HL-60 (cell line): ENCODE results near the gene PWWP2B.

Experiments
- CTCF ChIP-seq: IDR thresholded peaks from one replicate; pipeline ENCODE4 v1.5.1; 2011; ENCODE audit warnings: low read length, control low read depth, inconsistent platforms; ENCODE audit not compliant: insufficient read depth
- POLR2AphosphoS5 ChIP-seq: IDR thresholded peaks from 2 replicates; pipeline ENCODE4 v1.6.1; 2012; ENCODE audit warnings: low read depth

DNA sequence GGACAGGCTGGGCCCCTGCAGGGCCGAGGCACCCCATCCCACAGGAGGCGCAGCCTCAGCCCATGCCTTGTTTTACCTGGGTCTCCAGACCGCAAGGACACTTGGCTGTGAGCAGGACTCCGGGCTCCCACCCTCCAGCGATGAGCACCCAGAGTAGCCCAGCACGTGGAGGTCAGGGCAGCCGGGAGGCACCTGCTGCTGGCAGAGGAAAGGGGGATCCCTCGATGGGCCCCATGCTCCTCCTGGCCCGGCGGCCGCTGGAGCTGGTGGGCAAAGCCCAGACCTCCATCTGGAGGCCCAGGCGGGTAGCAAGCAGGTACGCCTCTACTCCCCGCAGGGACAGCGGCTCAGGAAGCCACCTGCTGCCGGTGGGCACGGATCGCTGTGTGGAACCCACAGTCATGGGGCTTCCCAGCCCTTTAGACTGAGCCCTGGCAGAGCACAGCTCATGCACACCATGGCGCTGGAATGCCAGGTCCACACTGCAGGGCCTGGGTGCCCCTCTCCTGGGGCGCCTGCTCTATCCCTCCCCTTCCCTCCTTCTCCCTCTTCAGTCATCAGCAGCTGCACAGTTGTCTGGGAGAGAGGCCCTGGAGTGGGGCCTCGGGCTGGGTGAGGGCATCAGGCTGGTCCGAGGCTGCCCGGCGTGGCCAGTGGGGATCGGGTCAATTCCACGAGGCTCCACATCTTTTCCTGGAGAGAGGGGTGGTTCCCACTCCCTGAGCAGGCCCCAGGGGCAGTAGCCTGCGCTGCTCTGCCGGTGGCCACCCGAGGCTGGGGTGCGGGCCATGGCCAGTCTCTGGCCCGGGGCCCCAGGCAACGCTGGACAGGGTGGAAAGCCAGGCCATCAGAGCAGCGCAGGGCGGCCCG, 65.7 kb downstream of the PWWP2B start:
- TF ChIP-seq CTCF (no peak), POLR2AphosphoS5 (no peak)
